Measurements from ENCODE around the gene GALNT18.
A peak's percentile ranks its signal among the peaks of the same experiment; 100 is the strongest.

Gene GALNT18

GRCh38 chr11:11291041-11292015, 330.5 kb downstream of the GALNT18 start:
- H3K9me3 ChIP-seq (ENCODE audit: control insufficient read depth, insufficient read depth, low read depth, low read length): no peaks in the 10 kb centered on the region
- TF ChIP-seq ZNF350 (tag by site-specific recombination; IDR thresholded peaks at IDR 0.05): no peak
- TF ChIP-seq ZNF645 (tag by site-specific recombination; IDR thresholded peaks at IDR 0.05): no peak
- no peak for TF ChIP-seq ZNF580 (tag by site-specific recombination; IDR thresholded peaks at IDR 0.05)
- no peak for TF ChIP-seq HOXD13 (CRISPR knock-in tag; IDR thresholded peaks at IDR 0.05; ENCODE audit: borderline replicate concordance)
- ChIA-PET POLR2A (no interaction called here), CTCF (no interaction called here)
- no peak overlapping the region for H3K4me3 ChIP-seq (ENCODE audit: low read depth, low read length)
- H3K4me1 ChIP-seq (ENCODE audit: control insufficient read depth, insufficient read depth, low read length): no peaks in the 10 kb centered on the region
- H3K27ac ChIP-seq (ENCODE audit: extremely low read depth, low read depth, low read length): no peak overlapping the region
- no peaks in the 10 kb centered on the region for H3K36me3 ChIP-seq (ENCODE audit: control insufficient read depth in 2 of 2, insufficient read depth in 1 of 2, low read length in 2 of 2)

GRCh38 chr11:11290354-11290753, 331.5 kb downstream of the GALNT18 start:
- TF ChIP-seq ZFP41 (tag by site-specific recombination; IDR thresholded peaks at IDR 0.05; ENCODE audit: borderline replicate concordance) (no peak), ZNF184 (tag by site-specific recombination; IDR thresholded peaks at IDR 0.05) (no peak), ZNF311 (tag by site-specific recombination; IDR thresholded peaks at IDR 0.05; ENCODE audit: borderline replicate concordance) (no peak), ZBTB8A (tag by site-specific recombination; IDR thresholded peaks at IDR 0.05) (no peak), ZIC2 (tag by site-specific recombination; IDR thresholded peaks at IDR 0.05) (peak; percentile 73)
- Histone ChIP-seq H3K4me3 (ENCODE audit: low read depth, low read length) (no peak overlapping the region), H3K4me1 (ENCODE audit: control insufficient read depth, insufficient read depth, low read length) (no peaks in the 10 kb centered on the region), H3K36me3 (ENCODE audit: control insufficient read depth in 2 of 2, insufficient read depth in 1 of 2, low read length in 2 of 2) (no peaks in the 10 kb centered on the region), H3K27ac (ENCODE audit: extremely low read depth, low read depth, low read length) (no peak overlapping the region), H3K9me3 (ENCODE audit: control insufficient read depth, insufficient read depth, low read depth, low read length) (no peaks in the 10 kb centered on the region)
- ChIA-PET POLR2A (no interaction called here), CTCF (interaction anchor here (0.7 kb wide), 1 partner anchor 296 kb away, joined by 4 read pairs; no protein-coding TSS in a partner anchor)

- Histone ChIP-seq H3K9me3 (ENCODE audit: control insufficient read depth, insufficient read depth, low read depth, low read length) (no peaks in the 10 kb centered on the region), H3K27ac (ENCODE audit: extremely low read depth, low read depth, low read length) (no peak overlapping the region), H3K4me1 (ENCODE audit: control insufficient read depth, insufficient read depth, low read length) (no peaks in the 10 kb centered on the region), H3K36me3 (ENCODE audit: control insufficient read depth in 2 of 2, insufficient read depth in 1 of 2, low read length in 2 of 2) (no peaks in the 10 kb centered on the region), H3K4me3 (ENCODE audit: low read depth, low read length) (no peak overlapping the region)
- CTCF ChIA-PET: interaction anchor here (0.7 kb wide), 1 partner anchor 297 kb away, joined by 4 read pairs; no protein-coding TSS in a partner anchor
- TF ChIP-seq YY2 (tag by site-specific recombination; IDR thresholded peaks at IDR 0.05) (no peak), ZNF785 (tag by site-specific recombination; IDR thresholded peaks at IDR 0.05) (no peak), ZNF548 (tag by site-specific recombination; IDR thresholded peaks at IDR 0.05) (no peak), ZNF776 (tag by site-specific recombination; IDR thresholded peaks at IDR 0.05; ENCODE audit: borderline replicate concordance) (no peak)
- POLR2A ChIA-PET: no interaction called here
Measured at GRCh38 chr11:11289669-11290068, 332.1 kb downstream of the GALNT18 start.

- no peak overlapping the region for H3K27ac ChIP-seq (ENCODE audit: extremely low read depth, low read depth, low read length)
- H3K4me3 ChIP-seq (ENCODE audit: low read depth, low read length): no peak overlapping the region
- H3K4me1 ChIP-seq (ENCODE audit: control insufficient read depth, insufficient read depth, low read length): no peaks in the 10 kb centered on the region
- ChIA-PET CTCF (no interaction called here), POLR2A (no interaction called here)
- H3K9me3 ChIP-seq (ENCODE audit: control insufficient read depth, insufficient read depth, low read depth, low read length): no peaks in the 10 kb centered on the region
- H3K36me3 ChIP-seq (ENCODE audit: control insufficient read depth in 2 of 2, insufficient read depth in 1 of 2, low read length in 2 of 2): no peaks in the 10 kb centered on the region
- no peak for TF ChIP-seq AEBP2 (tag by site-specific recombination; IDR thresholded peaks at IDR 0.05; ENCODE audit: borderline replicate concordance)
- no peak for TF ChIP-seq ZBTB21 (tag by site-specific recombination; IDR thresholded peaks at IDR 0.05)
- TF ChIP-seq ZNF549 (tag by site-specific recombination; IDR thresholded peaks at IDR 0.05): no peak
- TF ChIP-seq ATF2 (tag by site-specific recombination; IDR thresholded peaks at IDR 0.05; ENCODE audit: low read depth): no peak
- TF ChIP-seq PATZ1 (tag by site-specific recombination; IDR thresholded peaks at IDR 0.05): no peak
- TF ChIP-seq ZNF391 (tag by site-specific recombination; IDR thresholded peaks at IDR 0.05; ENCODE audit: borderline replicate concordance, low read depth): no peak
- TF ChIP-seq ZBTB17 (tag by site-specific recombination; IDR thresholded peaks at IDR 0.05): no peak
Measured at GRCh38 chr11:11288972-11289616, 332.7 kb downstream of the GALNT18 start.
